Stimulated activated CD4-positive, alpha-beta T cell treated with anti-CD3 and anti-CD28 coated beads, Interleukin-1b, Interleukin-23, amount 100 ng/mL, for 24 hours (primary cell): ENCODE data around the gene TPM1.
"Not testable (repeated sequence)": the region's sequence is repeated elsewhere in the genome, so short reads cannot be mapped to it uniquely, and the experiment has no call there.

Experiments
- DNase-seq, 4 experiments: peaks; one replicate each; pipeline ENCODE4 v3.0.0-alpha.2; 2020; ENCODE audit warnings: low read depth in 4 of 4, low spot score in 1 of 4

TPM1 gene

DNA sequence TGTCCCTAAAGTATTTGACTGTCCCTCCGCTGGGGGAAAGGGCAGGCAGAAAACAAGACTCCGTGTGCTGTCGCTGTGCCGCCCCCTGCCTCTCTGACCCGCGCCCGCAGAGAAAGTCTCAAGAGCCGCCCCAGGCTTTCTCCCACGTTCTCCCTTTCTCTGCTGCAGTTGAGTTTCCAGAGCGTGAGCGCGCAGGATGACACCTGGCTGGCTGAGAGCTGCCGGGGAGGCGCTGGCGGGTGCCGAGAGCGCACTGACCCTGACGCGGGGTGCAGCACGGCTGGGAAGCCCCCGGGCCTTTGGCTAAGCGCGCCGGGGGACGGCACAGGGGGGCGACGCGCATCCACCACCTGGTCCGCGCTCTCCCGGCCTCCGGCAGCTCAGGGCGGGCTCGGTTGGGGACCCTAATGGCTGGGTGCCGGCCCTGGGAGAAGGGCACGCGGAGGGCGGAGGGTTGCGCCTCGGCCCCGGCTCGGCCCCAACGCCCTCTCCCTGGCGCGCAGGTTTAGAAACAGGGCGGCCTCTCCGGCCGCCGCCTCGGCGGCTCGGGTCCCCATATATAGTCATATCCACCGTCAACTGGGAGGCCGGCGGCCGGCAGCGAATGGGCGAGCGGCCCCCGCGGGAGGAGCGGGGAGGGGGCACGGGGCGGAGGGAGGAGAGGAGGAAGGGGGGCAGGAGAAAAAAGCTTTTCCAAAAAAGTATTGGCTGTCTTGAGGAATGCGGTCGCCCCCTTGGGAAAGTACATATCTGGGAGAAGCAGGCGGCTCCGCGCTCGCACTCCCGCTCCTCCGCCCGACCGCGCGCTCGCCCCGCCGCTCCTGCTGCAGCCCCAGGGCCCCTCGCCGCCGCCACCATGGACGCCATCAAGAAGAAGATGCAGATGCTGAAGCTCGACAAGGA lies at the start of gene TPM1:
TPM1 (plus strand) TSS at position 774 of the 903 bp plus-strand sequence; CDS start at position 857, 83 bp downstream.
- no peak for DNase-seq

DNA sequence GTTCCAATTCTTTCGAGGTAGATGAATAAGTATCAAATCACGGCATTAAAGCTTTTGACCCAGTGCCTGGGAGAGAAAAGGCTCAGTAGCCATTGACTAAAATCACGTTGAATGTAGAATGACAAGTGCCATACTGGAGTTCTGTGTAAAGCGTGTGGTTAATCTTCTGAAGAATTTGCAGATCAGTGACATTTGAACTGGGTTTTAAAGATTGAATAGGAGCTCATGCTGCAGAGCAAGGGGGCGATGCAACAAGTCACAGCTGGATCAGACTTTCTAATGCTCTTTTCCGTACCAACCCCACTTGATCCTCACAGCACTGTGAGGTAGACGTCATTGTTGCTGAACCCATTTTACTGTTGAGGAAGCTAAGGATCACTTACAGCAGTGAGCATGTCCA lies 49.5 kb upstream of the TPM1 start:
- no peak for DNase-seq

DNA sequence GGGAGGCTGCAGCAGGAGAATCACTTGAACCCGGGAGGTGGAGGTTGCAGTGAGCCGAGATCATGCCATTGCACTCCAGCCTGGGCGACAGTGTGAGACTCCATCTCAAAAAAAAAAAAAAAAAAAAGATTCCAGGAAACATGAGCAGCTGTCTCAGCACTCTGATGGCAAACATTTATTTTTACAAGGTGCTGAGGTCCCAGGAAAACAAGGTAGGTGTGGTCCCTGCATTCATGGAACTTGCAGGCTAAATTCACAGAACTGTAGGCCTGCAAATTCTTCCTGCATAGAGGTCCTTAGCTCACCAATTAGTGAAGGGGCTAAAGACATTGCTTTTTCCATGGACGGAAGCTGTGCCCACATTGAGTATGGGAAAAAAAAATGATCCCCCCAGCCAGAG lies 48.9 kb upstream of the TPM1 start:
- DNase-seq = not testable (repeated sequence)

DNA sequence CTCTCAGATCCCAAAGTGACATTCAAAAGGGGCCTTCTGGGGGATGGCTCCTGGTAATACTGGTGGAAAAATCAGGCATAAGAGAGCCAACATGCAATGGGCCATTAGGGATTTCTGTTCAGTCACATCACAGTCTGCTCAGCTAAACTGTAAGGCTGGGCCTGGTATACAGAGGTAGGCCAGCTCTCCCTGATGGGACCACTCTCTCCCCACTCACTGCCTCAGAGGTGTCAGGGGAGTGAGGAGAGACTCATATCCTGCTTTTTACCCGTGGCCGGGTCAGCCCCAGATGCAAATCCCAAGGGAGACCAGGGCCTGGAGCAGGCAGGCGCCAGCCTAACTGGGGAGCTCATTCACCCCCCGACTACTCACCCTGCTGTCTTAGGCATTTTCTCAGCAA lies 48.1 kb upstream of the TPM1 start:
- no peak for DNase-seq

DNA sequence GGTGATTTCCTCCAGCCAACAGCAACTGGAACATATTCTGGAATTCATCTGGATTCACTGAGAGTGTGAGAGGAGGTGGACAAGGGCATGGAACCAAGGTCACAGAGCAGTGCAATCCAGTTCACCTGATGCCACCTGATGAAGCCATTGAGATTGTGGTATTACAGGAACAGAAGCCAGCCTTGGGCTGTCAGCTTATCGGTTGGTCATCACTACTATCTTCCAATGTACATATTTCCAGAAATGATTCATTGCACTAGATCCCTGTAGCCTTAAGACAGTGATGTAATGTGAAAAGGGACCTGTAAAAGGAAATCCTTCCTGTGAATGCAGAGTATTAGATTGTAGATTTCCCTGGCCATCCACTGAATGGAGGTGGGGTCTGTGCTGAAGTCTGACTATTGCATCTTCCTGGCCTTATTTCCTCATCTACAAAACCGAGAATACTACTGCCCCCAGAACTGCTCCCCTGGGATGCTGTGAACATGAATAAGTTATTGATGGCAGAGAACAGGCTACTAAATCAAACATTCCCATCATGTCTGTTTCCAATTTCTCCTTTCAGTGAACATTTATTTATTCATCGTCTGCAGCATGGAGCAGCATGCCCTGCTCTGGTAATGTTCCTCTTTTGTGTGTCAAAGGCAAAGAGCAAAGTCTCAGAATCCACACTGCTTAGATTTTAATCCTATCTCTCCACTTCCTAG lies 47.4 kb upstream of the TPM1 start:
- no peak for DNase-seq

DNA sequence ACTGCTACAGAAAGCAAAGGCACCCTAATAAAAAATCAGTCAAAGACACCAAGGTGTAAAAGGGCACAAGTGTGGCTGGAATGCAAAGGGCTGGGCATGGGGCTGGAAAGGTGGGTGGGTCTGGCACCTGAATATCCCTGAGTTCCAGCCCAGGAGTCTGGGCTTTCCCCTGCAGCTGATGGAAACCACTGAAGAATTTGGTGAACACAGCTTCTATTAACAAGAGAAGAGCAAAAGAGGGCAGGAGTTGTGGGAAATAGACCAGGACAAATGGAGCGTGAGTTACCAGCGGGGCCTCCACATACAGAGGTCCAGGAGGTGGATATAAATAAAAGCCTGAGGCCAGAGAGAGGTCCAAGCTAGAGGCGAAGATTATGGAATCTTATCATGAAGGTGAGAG lies 45.1 kb upstream of the TPM1 start:
- DNase-seq = no peak

DNA sequence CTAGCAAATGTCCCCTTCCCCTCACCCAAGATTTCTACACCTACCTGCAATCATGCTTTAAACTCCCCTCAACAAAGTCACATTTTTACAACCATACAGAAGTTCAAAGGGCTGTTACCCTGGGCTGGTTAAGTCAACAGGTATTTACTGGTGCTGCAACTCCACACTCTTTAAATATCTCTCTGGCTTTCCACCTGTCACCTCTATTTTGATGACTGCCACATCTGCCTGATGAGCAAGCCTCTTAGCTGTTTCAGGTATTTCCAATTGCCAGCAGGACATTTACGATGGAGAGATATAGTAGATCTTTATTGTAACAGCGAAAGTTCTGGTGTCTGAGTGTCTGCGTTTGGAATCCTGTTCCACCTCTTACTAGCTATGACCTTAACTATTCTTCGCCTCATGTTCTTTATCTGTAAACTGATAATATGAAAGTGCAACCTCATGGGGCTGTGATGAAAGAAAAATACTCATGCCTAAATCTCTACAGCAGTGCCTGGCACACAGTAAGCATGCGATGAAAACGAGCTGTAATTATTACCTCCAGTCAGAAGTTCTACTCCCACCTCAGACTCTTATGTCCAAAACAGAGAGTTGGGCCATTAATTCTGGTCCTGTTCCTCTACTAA lies 44.2 kb upstream of the TPM1 start:
- DNase-seq = no peak

DNA sequence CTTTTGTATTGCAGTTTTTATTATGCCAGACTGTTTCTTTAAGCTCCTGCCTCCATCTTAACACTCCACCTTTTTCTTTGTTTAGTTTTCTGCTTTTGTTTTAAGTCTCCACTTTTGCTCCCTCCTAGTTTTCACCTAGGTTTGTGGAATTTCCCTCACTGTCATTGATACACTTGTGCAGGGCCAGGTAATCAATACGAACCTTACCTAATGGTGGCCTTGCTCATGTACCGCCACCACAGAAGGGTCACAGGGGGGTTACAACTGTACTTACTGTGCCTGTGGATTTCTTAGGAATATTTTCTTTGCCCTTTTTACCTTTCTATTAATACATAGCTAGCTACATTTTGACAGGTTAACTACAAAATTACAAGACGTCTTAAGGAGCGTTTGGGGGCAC lies 43.4 kb upstream of the TPM1 start:
- DNase-seq = no peak

DNA sequence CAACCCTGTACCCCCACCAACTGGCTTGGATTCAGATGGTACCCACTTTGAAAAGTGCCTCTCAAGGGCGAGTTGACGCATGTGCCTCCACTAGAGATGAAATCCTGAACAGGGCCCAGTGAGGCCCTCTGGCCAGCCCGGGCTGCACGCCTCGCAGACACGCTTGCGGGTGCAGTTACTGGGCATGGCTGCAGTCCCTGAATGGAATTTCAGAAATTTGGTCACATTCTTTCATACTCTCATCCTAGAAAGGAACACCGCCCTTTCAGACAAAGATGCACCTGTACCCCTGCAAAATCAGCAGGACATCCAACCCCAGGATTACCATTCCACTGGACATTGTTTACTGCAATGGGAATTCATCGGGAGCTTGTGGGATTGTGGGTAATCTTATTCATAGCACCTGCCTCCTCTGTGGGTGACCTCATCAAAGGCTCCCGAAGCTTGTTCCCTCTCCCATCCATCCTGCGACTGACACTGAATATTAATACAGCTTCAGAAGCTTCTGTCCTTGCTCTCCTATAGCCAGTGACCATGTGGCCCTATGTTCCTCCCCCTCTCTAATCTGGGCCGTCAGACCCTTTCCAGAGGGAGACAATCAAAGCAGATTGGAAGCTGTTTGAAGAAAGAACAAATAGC lies 42.5 kb upstream of the TPM1 start:
- DNase-seq = no peak

DNA sequence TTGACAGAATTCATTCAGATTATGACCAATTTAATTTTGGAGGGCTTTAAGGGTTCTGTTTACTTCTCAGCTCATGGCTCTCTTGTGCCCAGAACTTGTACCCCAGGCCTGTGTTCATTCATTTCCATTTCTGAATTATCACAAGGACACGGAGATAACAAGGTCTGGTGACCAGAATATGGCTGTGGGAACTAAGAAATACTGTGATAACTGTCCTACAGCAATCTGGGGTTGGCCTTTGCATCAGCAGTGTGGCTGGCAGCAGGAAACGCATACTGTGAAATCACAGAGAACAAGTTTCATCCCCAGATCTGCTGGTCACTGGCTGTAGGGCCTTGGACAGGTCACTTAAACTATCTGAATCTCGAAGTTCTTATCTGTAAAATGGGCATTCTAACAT lies 41.8 kb upstream of the TPM1 start:
- DNase-seq = no peak

DNA sequence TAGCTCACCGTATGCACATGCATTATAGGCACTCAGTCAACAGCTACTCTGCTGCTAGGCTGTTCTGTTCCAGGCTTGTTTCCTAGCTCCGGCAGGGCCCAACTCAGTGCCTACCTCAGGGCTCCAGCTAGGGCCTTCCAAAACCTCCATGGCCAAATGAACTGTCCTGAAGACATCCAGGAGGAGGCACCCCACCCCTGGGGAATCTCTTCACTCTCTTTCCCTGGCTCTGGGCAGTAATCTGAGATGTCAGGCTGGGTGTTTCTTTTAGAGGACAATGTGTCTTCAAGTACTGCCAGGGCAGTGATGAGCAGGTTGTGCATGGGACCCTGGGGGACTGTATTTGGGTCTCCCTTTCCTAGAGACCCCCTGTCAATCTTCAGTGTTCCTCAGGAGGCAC lies 38.3 kb upstream of the TPM1 start:
- no peak for DNase-seq

DNA sequence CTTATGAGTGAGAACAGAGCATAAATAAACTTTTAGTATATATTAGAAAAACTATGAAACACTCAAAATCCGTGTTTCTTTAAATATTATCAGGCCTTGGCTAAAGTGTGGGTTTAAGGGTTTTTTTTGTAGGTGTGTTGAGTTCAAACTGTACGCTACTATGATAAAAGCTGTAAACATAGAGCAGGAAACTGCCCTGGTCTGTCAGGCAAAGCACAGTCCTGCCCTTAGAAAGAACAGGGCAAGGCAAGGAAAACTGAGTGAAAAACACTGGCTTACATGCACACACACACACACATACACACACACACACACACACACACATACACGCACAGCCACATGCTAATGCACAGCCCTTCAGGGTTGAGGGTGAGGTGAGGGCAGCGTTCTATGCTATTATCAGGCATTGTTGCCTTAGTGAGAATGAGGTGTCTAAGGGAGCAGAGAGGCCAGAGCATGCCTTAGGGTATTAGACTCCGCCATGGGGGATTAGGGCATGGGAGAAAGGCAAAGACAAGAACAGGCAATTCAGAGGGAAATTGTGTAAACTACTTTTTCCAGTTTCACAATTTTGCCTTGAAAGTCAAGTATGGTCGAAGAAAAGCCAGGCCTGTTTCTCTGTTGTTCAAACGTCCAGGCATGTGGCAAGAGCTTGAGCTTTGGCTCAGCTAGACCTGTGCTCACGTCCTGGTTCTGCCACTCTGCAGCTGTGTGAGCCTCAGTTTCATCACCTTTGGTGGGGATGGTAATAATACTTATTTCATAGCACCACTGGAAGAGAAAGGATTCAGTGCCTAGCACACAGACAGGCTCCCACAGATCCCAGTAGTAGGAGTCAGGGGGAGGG lies 36.3 kb upstream of the TPM1 start:
- DNase-seq = no peak

DNA sequence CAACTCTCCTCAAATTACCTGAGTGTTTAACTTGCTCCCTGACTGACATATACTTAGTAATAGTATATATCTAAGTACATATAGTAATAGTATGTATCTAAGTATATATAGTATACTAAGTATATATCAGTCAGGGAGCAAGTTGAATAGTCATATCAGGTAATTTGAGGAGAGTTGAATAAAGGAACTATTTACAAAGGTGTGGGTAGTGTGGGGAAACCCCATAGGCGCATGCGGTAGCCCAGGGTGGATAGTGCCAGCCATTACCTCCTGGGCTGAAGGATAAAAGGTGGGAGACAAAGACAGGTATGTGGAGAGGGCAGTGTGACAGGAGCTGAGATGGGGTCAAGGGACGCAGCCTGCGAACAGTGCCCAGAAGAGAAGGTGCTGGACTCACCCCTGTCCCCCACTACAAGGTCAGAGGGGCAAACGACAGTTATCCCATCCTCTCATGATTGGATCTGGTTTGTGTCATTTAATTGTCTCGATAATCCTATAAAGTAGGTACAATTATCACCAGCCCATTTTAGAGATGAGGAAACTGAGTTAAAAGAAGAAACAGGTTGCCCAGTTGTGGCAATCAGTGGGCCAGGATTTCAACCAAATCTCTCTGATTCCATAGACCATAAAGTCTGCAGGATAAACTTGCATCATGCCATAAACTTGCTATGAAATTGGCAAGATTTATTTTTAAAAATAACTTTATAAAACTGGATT lies 34.1 kb upstream of the TPM1 start:
- DNase-seq = no peak

DNA sequence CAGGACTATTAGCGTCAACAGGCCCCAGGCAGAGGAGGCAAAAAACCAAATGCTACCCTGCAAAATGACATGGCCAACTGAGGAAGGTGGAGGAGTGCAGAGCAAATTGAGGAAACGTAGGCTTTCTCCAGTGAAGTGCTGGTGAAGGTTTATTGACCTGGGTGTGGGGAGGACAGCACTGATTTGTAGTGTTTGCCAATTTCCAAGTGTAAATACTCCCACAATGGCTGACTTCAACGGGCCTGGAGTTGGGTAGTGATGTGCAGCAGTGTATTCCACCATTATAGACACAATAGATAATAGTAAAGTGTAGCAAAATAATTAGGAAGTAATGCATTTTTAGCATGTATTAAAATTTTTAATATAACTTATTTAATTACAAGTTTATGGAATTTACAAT lies 32.2 kb upstream of the TPM1 start:
- DNase-seq = no peak

DNA sequence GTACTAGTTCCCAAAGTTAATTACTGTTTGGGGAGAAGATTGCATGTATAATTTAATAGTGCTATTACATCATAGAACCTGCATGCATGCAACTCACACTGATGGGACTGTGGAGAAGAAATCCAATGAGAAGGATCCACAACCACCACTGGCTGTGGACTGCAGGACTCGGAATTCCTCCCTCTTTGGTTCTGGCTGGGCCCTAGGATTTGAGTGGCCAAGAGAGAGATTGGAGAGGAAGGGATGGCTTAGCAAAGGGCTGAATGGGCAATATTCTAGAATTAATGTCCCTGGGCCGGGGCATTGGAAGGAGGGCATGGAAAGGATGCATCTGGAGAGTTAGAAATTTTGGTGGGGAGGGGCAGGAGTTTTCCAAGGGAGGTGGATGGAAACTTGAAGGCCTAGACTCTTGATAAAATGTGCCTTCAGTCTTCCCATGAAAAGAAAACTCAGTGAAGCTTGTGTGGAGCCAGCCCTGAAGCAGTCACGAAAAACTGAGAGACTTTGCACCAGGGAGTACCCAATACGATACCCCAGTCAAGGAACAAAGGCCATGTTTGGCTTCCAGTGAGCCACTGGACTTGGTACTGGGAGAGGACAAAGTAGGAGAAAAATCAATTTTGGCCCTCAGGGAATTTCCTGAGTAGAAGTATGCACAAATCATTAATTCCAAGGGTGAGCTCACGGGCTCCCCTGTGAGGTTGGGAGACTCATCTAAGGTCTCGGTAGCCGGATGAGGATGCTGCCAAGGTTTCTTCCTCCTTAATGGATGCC lies 31.4 kb upstream of the TPM1 start:
- no peak for DNase-seq

DNA sequence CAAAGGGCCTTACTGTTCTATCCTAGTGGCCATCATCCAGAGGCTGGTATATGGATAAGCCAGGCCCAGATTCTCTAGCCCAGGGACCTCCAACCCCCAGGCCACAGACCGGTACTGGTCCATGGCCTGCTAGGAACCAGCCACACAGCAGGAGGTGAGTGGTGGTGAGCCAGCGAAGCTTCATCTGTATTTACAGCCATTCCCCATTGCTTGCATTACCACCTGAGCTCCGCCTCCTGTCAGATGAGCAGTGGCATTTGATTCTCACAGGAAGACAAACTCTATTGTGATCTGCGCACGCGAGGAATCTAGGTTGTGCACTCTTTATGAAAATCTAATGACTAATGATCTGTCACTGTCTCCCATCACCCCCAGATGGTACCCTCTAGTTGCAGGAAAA lies 30.1 kb upstream of the TPM1 start:
- DNase-seq = no peak

DNA sequence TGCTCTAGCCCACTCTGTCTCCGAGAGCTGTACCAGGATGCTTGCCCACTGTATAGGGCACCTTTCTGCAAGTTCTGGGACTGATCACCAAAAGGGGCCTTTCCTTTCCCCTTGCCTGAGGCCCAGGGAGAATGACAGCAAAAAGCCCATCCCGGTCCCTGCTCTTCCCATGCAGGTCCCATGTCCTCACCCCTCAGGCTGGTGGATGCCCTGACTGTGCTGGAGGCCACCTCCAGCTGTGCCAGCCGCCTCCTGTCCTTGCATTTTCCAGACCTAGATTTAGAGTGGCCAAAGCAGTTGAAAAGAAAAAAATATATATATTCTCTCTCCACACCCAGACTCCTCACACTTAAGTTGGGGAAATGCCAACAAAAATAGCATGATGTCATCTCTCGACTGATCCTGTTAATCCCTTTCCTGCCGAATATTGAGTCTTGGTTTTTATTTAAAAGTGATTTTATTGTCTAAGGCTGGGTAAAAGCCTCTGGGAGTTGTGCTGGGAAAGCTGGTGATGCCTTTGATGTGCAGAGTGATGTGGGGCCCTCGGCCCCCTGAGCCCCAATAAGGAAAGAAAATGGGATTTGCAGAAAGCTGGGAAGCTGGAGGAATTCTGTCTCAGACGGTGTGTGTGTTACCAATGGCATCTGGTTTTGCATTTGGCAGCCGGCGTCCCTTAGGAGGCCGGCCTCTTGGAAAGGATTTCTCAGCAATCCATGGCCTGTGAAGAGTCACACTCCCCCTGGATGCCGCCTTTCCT lies 29.3 kb upstream of the TPM1 start:
- DNase-seq = no peak

DNA sequence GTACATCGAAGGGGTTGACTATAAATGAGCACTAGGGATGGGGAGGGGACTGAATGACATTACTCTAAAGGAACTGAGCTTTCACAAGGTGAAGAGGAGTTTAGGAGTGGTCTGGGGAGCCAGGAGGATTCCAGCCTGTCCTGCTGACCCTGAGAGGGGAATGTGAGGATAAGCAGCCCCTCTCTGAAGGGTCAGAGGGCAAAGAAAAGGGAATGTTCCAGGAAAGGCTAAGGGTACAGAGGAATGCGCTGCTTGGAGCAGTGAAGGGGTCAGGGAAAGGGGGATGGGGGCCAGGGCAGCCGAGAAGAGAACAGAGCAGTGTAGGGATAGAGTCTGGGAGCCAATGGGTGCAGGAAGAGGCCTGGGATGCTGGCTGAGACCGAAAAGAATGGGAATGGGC lies 28.0 kb upstream of the TPM1 start:
- DNase-seq = no peak

DNA sequence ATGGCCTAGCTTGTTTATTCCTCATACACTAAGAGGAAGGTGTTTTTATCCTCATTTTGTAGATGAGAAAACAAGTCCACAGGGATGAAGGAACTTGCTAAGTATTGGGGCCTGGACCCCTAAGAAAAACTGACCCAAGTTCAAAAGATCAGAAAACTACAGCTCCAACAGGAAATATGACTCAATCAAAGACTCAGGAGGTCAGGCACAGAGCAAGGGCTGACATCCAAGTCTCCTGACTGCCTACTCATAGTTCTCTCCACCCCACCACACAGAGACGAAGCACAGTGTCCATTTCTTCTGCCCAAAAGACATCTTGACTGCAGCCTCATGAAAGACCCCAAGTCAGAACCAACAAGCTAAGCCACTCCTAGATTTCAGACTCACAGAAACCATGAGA lies 26.9 kb upstream of the TPM1 start:
- DNase-seq = no peak
